ENCODE results near the gene ISYNA1.

DNA sequence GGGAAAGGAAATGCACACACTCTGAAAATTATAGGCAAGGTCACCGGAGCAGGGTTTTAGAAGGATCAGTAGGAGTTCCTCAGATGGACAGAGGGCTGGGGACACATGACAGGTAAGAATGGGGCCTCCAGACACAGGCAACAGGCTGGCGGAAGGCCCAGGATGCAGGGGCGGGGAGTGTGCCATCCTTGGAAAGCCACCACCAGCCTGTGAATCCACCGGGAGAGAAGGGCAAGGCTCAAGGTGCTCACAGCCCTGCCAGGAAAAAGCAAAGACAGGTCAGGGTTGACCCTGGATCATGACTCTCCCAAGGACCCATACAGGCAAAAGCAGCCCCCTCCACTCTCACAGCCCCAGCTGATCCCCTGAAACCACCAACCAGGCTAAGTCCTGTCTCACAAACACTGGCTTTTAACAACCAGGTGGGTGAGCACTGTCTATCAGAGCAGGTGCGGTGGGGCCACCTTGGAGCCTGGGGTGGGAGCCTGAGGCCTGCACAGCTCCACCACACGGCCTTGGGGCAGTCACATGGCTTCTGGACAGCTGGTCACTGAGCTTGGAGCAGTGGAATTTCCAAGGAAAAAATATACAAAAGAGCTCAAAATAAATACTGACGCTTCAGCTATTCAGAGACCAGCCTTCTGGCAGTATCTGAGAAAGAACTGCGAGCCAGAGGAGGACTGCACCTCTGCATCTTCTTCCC, 35.2 kb upstream of the ISYNA1 start:
- TF ChIP-seq, protein P1, sequence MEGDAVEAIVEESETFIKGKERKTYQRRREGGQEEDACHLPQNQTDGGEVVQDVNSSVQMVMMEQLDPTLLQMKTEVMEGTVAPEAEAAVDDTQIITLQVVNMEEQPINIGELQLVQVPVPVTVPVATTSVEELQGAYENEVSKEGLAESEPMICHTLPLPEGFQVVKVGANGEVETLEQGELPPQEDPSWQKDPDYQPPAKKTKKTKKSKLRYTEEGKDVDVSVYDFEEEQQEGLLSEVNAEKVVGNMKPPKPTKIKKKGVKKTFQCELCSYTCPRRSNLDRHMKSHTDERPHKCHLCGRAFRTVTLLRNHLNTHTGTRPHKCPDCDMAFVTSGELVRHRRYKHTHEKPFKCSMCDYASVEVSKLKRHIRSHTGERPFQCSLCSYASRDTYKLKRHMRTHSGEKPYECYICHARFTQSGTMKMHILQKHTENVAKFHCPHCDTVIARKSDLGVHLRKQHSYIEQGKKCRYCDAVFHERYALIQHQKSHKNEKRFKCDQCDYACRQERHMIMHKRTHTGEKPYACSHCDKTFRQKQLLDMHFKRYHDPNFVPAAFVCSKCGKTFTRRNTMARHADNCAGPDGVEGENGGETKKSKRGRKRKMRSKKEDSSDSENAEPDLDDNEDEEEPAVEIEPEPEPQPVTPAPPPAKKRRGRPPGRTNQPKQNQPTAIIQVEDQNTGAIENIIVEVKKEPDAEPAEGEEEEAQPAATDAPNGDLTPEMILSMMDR (IDR thresholded peaks at IDR 0.05 in 4 of 5, conservative IDR thresholded peaks at IDR 0.05 in 1 of 5): no peak
- TF ChIP-seq POLR2A (IDR thresholded peaks at IDR 0.05): no peak
